GM12878 (cell line): Measurements from ENCODE around the gene NAA38. TPM values are rescaled to one million over a fixed set of nuclear protein-coding genes. Genes with fewer than 3 reads are reported as not detected.

ENCODE experiments used
- ATAC-seq: fragments of 200-7000 bp; cut with Tn5 transposase; 3 replicates; pipeline ENCODE4 v1.9.1; 2020; ENCODE audit warnings: mild to moderate bottlenecking, moderate library complexity
- BruUV-seq: library from RNA; stranded (reverse); fragments of 400-500 nt; replicated peaks from 2 replicates; lab custom pipeline; 2021; lab: Mats Ljungman, UMichigan
- CTCF ChIA-PET: fragments of 300-600 bp; sonication (Branson Sonifier 250); formaldehyde crosslinking; extraction: SDS; loops from one replicate; lab custom pipeline; 2021; ENCODE audit warnings: inconsistent platforms; lab: Yijun Ruan, JAX
- POLR2A ChIA-PET: fragments of 350-600 bp; formaldehyde crosslinking; extraction: SDS; loops from one replicate; lab custom pipeline; 2021; ENCODE audit warnings: inconsistent platforms; lab: Charles Lee
- RAD21 ChIA-PET: fragments of 300-600 bp; sonication (Branson Sonifier 250); formaldehyde crosslinking; loops from one replicate; lab custom pipeline; 2023; ENCODE audit warnings: antibody characterized with exemption; ENCODE audit not compliant: unreplicated experiment; lab: Charles Lee
- SMC1A ChIA-PET: fragments of 300-600 bp; sonication (Branson Sonifier 250); formaldehyde crosslinking; loops from one replicate; lab custom pipeline; 2023; ENCODE audit not compliant: unreplicated experiment, uncharacterized antibody; lab: Charles Lee
- DNase-seq: peaks from one replicate; pipeline ENCODE4 v3.0.0-alpha.2; 2011; ENCODE audit warnings: low read depth, low spot score
- FAIRE-seq: peaks from 3 replicates; lab custom pipeline; 2011; peaks lifted over from hg19 to GRCh38; lab: Jason Lieb, UNC
- H2AFZ ChIP-seq: 2 replicates; pipeline ENCODE4 v1.6.0; 2011; ENCODE audit warnings: low read depth, low read length, control low read depth; ENCODE audit not compliant: control insufficient read depth
- H3K27ac ChIP-seq: 2 replicates; pipeline ENCODE4 v1.5.1; 2011; ENCODE audit warnings: control low read depth; ENCODE audit not compliant: control insufficient read depth, insufficient read depth
- H3K27me3 ChIP-seq, 2 experiments: replicated peaks in 1 of 2; 2 replicates each; pipeline versions ENCODE4 v1.6.0 to v1.6.1; 2011; ENCODE audit warnings: low read length in 1 of 2; ENCODE audit not compliant: control insufficient read depth in 2 of 2, insufficient read depth in 2 of 2
- H3K36me3 ChIP-seq, 2 experiments: 2 replicates each; pipeline ENCODE4 v1.5.1; 2011; ENCODE audit warnings: low read length in 1 of 2; ENCODE audit not compliant: control insufficient read depth in 2 of 2, insufficient read depth in 2 of 2
- H3K4me1 ChIP-seq: 2 replicates; pipeline ENCODE4 v1.6.1; 2011; ENCODE audit warnings: mild to moderate bottlenecking, low read length, moderate library complexity, mixed read lengths; ENCODE audit not compliant: control insufficient read depth, insufficient read depth
- H3K4me2 ChIP-seq: 2 replicates; pipeline ENCODE4 v1.6.0; 2011; ENCODE audit warnings: control low read depth; ENCODE audit not compliant: control insufficient read depth, insufficient read depth
- H3K4me3 ChIP-seq: fragments of 200-600 bp; sonication (generic); 2 replicates; pipeline ENCODE4 v1.5.1; 2016
- H3K79me2 ChIP-seq: 2 replicates; pipeline ENCODE4 v1.6.0; 2011; ENCODE audit warnings: low read length; ENCODE audit not compliant: control insufficient read depth, insufficient read depth
- H3K9ac ChIP-seq: 2 replicates; pipeline ENCODE4 v1.8.0; 2011; ENCODE audit warnings: low read length, control low read depth, mixed read lengths; ENCODE audit not compliant: control insufficient read depth, insufficient read depth
- H3K9me3 ChIP-seq: replicated peaks from 3 replicates; pipeline ENCODE4 v1.5.1; 2011; ENCODE audit warnings: mild to moderate bottlenecking, low read length; ENCODE audit not compliant: control insufficient read depth, insufficient read depth
- H4K20me1 ChIP-seq: 2 replicates; pipeline ENCODE4 v1.6.0; 2011; ENCODE audit not compliant: control insufficient read depth, insufficient read depth
- BACH1 ChIP-seq: fragments of 450-650 bp; IDR thresholded peaks from 2 replicates; pipeline ENCODE4 v1.6.1; 2017; ENCODE audit warnings: mild to moderate bottlenecking, borderline replicate concordance
- ESRRA ChIP-seq: IDR thresholded peaks from 2 replicates; pipeline ENCODE4 v1.6.1; 2012; ENCODE audit warnings: mild to moderate bottlenecking, low read length, improper control_type of control experiment
- FOXK2 ChIP-seq: fragments of 450-650 bp; IDR thresholded peaks from 2 replicates; pipeline ENCODE4 v1.6.1; 2017; ENCODE audit warnings: mild to moderate bottlenecking, moderate library complexity
- HDAC2 ChIP-seq: fragments of 200-600 bp; sonication (generic); IDR thresholded peaks from 2 replicates; pipeline ENCODE4 v1.6.1; 2017
- HDAC6 ChIP-seq: fragments of 200-600 bp; sonication (generic); IDR thresholded peaks from one replicate; pipeline ENCODE4 v1.8.0; 2017; ENCODE audit warnings: antibody characterized with exemption; ENCODE audit not compliant: unreplicated experiment
- IKZF1 ChIP-seq: fragments of 450-650 bp; conservative IDR thresholded peaks from 2 replicates; pipeline ENCODE4 v1.6.1; 2017; ENCODE audit warnings: antibody characterized with exemption, mild to moderate bottlenecking
- MEF2A ChIP-seq: IDR thresholded peaks from 2 replicates; pipeline ENCODE4 v1.6.1; 2011; ENCODE audit warnings: low read depth, mild to moderate bottlenecking, low read length, moderate library complexity; ENCODE audit not compliant: insufficient read depth
- RELA ChIP-seq: fragments of 450-650 bp; IDR thresholded peaks from 2 replicates; pipeline ENCODE4 v1.8.0; 2014; ENCODE audit warnings: borderline replicate concordance; ENCODE audit not compliant: partially characterized antibody
- SUPT20H ChIP-seq: IDR thresholded peaks from 2 replicates; pipeline ENCODE4 v1.6.1; 2011; ENCODE audit warnings: low read depth, mild to moderate bottlenecking, low read length, moderate library complexity, borderline replicate concordance; ENCODE audit not compliant: control insufficient read depth
- YBX1 ChIP-seq: fragments of 450-650 bp; IDR thresholded peaks from 2 replicates; pipeline ENCODE4 v1.6.1; 2016; ENCODE audit warnings: antibody characterized with exemption
- YY1 ChIP-seq: IDR thresholded peaks from 2 replicates; pipeline ENCODE4 v1.6.1; 2011; ENCODE audit warnings: low read depth, mild to moderate bottlenecking, low read length
- ZNF217 ChIP-seq: fragments of 450-650 bp; IDR thresholded peaks from 2 replicates; pipeline ENCODE4 v1.6.1; 2017; ENCODE audit warnings: antibody characterized with exemption, mild to moderate bottlenecking
- ZSCAN29 ChIP-seq: fragments of 450-650 bp; IDR thresholded peaks from 2 replicates; pipeline ENCODE4 v1.6.1; 2017; ENCODE audit warnings: mild to moderate bottlenecking, moderate library complexity
- WGBS: methylation state at CpG from one replicate; pipeline ENCODE4 v1.1.6; 2016; ENCODE audit warnings: low lambda C conversion rate; ENCODE audit not compliant: insufficient replicate concordance, insufficient coverage; ENCODE audit errors: missing lambda C conversion rate; 5-methylcytosine and 5-hydroxymethylcytosine counted together
- in situ Hi-C: fragments of 300-500 bp; cut with MboI; formaldehyde crosslinking; loops from 9 replicates; pipeline ENCODE4 v1.14.3; 2018; ENCODE audit warnings: mixed read lengths
- intact Hi-C: fragments of 100-400 bp; cut with micrococcal nuclease; formaldehyde crosslinking; loops from one replicate; pipeline ENCODE4 v1.14.2; 2022; ENCODE audit not compliant: unreplicated experiment
- polyA plus RNA-seq, 11 experiments: library from polyadenylated mRNA; depleted of rRNA in 4 of 11; unstranded in 6 of 11; stranded (reverse) in 5 of 11; fragments of >200 nt; fragmentation: Nextera tagmentation in 4 of 11; fragmentation: Illumina TruSeq in 1 of 11; extraction: Ambion mirVana in 4 of 11; extraction: Trizol in 1 of 11; gene quantifications; 1 replicate in 1 of 11; 2 replicates in 10 of 11; pipeline versions ENCODE4 v1.2.1 to v1.2.3, GENCODE V29; 2011 to 2016; ENCODE audit warnings: inconsistent platforms in 2 of 11, missing spikeins in 2 of 11, low read depth in 1 of 11
- total RNA-seq, 4 experiments: library from RNA; depleted of rRNA in 3 of 4; stranded (reverse); fragments of >200 nt in 3 of 4; fragmentation: Illumina TruSeq in 1 of 4; extraction: Trizol in 1 of 4; gene quantifications; 2 replicates each; pipeline versions ENCODE4 v1.2.1 to v1.2.3, GENCODE V29; 2013 to 2021
- TF ChIP-seq, protein P1 (sequence below): fragments of 450-650 bp; conservative IDR thresholded peaks from 2 replicates; pipeline ENCODE4 v1.6.1; 2017; ENCODE audit warnings: mild to moderate bottlenecking, moderate library complexity
- TF ChIP-seq, protein P2 (sequence below): IDR thresholded peaks from 2 replicates; pipeline ENCODE4 v1.6.1; 2011; ENCODE audit warnings: borderline replicate concordance, low read depth, mild to moderate bottlenecking, moderate library complexity, low read length; ENCODE audit not compliant: insufficient read depth, poor library complexity, severe bottlenecking
- TF ChIP-seq, protein P3 (sequence below): IDR thresholded peaks from 2 replicates; pipeline ENCODE4 v1.6.1; 2012; ENCODE audit warnings: low read depth, low read length, improper control_type of control experiment

The NAA38 gene
- total and polyA plus RNA-seq, 10 of the 15 experiments (the other 5 are each of a cell fraction or from before 2014, with no cell fraction given), result 31.5 to 337 (median 215) TPM

DNA sequence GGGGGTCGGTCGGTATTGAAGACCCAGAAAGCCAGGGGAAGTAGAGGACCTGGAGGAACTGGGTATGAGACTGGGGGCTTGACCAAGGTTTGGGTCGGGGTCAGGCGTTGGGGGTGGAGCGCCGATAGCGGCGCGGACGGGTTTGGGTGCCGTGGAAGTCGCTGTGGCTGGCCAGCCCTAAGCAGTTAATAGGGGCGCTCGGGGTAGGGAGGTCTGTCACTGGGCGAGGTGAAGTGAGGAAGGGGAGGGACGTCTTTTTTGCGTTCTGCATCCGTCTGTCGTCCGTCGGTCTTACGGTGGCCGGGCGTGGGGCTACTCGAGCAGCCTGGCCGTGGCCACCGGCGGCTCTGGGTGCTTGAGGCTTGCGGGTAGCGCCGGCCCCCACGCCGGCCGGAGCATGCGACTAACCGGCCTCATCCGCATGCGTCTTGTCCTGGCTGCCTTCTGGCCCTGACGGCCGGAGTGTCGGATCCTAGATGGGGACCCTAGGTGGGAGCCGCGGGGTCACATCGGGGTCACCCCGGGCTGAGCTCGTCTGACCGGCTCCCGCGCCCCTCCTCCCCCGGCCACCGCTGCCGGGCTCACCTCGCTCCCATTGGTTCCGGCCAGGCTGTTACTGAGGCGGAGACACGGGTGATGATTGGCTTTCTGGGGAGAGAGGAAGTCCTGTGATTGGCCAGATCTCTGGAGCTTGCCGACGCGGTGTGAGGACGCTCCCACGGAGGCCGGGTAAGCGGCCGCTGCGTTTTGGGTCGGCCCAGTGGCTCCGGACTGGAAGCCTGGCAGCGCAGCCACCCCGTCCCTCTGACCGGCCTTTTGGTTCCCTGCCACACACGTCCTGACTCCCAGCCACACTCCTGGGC lies 12.8 kb downstream of the NAA38 start (continued):
- TF ChIP-seq, protein P1, sequence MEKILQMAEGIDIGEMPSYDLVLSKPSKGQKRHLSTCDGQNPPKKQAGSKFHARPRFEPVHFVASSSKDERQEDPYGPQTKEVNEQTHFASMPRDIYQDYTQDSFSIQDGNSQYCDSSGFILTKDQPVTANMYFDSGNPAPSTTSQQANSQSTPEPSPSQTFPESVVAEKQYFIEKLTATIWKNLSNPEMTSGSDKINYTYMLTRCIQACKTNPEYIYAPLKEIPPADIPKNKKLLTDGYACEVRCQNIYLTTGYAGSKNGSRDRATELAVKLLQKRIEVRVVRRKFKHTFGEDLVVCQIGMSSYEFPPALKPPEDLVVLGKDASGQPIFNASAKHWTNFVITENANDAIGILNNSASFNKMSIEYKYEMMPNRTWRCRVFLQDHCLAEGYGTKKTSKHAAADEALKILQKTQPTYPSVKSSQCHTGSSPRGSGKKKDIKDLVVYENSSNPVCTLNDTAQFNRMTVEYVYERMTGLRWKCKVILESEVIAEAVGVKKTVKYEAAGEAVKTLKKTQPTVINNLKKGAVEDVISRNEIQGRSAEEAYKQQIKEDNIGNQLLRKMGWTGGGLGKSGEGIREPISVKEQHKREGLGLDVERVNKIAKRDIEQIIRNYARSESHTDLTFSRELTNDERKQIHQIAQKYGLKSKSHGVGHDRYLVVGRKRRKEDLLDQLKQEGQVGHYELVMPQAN, result peak; percentile 38; the same call in 1 of the 2 replicates
- TF ChIP-seq BACH1, result peak; percentile 35
- peak; percentile 74 for TF ChIP-seq FOXK2
- TF ChIP-seq IKZF1, result peak; percentile 31; the same call in 1 of the 2 replicates
- 0 out of 2 replicates have a peak, but pooled peaks have one; percentile 6 for TF ChIP-seq YY1

DNA sequence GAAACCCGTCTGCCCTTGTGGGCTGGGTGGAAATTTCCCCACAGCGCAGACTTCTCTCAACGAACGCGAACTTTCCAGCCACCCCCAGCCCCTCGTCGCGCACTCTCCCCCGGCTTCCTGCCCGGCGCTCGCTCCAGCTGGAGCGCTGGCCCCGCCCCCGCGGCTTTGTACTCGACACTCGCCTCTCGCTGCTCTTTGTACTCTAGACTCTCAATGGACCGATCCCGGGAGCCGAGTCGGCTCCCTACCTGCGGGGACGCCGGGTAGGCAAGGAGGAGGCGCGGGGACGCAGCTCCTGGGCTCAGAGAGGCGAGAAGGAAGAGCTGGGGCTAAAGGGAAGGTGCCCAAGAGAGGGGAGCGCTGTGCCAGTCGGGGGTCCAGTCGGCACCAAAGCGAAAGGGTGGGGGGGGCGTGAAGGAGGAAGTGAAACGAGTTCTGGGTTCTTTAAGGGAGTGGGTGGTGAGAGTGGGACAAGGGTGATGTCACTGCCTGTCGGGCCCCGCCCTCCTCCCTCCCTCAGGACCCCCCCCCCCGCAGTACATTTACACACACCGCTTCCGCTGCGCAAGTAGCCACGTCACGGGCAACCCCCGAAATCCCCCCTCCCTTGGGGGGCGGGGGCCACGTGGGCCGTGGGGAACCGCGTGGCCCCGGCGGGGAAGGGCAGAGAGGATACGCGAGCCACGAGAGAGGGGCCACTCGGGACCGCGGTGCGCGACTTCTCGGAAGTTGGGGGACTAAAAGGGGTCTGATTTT lies 13.6 kb downstream of the NAA38 start:
- Histone ChIP-seq H3K4me2 (peak overlapping the region; percentile 100), H3K27me3 (no peaks in the 10 kb centered on the region), H3K4me1 (peaks cover 34% of the 10 kb centered on the region), H3K9ac (peak overlapping the region; percentile 97), H3K4me3 (peak overlapping the region; percentile 92), H3K9me3 (no peaks in the 10 kb centered on the region), H4K20me1 (no peaks in the 10 kb centered on the region; the same call in none of the 2 replicates), H3K79me2 (peaks cover 46% of the 10 kb centered on the region), H2AFZ (peak overlapping the region; percentile 58), H3K27ac (peak overlapping the region; percentile 99), H3K36me3 (peaks cover 5 to 14% of the 10 kb centered on the region in 2 experiments; a peak in 3 of 4 replicates)
- ChIA-PET RAD21 (interaction anchor here (1.3 to 3.7 kb wide), 5 partner anchors 9 to 42 kb away, joined by 3 to 36 read pairs (median 4); partner anchors contain the start of genes KDM6B and NAA38), CTCF (interaction anchor here (2.2 to 5.7 kb wide), 3 partner anchors 10 to 18 kb away, joined by 7 to 57 read pairs (median 16); partner anchors contain the start of genes CYB5D1, KDM6B and NAA38), POLR2A (interaction anchor here (0.6 to 4.1 kb wide), 6 partner anchors 9 to 134 kb away, joined by 3 to 49 read pairs (median 4); partner anchors contain the start of genes CYB5D1, KDM6B and NAA38), SMC1A (no interaction called here)
- peak; percentile 70 for DNase-seq
- peak; percentile 41 for FAIRE-seq
- intact Hi-C loops, result loop anchor here (1.0 to 2.0 kb wide), 2 partner anchors 8 to 13 kb away; partner anchors contain the start of gene NAA38
- BruUV-seq, result no TSS peak
- peak; percentile 37 for ATAC-seq
- under 1% methylated on average over 42 of the region's 61 CpGs for WGBS
- in situ Hi-C loops, result no loop called here
- TF ChIP-seq HDAC2 (no peak), YBX1 (no peak), ZNF217 (no peak), SUPT20H (no peak), ESRRA (no peak), RELA (peak; percentile 97), MEF2A (no peak), HDAC6 (no peak), ZSCAN29 (no peak)
- TF ChIP-seq, protein P2, sequence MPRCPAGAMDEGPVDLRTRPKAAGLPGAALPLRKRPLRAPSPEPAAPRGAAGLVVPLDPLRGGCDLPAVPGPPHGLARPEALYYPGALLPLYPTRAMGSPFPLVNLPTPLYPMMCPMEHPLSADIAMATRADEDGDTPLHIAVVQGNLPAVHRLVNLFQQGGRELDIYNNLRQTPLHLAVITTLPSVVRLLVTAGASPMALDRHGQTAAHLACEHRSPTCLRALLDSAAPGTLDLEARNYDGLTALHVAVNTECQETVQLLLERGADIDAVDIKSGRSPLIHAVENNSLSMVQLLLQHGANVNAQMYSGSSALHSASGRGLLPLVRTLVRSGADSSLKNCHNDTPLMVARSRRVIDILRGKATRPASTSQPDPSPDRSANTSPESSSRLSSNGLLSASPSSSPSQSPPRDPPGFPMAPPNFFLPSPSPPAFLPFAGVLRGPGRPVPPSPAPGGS, result peak; percentile 60
- TF ChIP-seq, protein P3, sequence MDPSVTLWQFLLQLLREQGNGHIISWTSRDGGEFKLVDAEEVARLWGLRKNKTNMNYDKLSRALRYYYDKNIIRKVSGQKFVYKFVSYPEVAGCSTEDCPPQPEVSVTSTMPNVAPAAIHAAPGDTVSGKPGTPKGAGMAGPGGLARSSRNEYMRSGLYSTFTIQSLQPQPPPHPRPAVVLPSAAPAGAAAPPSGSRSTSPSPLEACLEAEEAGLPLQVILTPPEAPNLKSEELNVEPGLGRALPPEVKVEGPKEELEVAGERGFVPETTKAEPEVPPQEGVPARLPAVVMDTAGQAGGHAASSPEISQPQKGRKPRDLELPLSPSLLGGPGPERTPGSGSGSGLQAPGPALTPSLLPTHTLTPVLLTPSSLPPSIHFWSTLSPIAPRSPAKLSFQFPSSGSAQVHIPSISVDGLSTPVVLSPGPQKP, result no peak
